Stimulated activated CD4-positive, alpha-beta T cell treated with anti-CD3 and anti-CD28 coated beads, Interleukin-12 subunit alpha, Interleukin-12 subunit beta, amount 100 ng/mL, for 4 hours (primary cell): ENCODE results near the gene THOC6.

Source experiments
- DNase-seq: peaks from one replicate; pipeline ENCODE4 v3.0.0-alpha.2; 2020

THOC6 gene

GRCh38 chr16:2992383-2993081 lies 31.3 kb upstream of the THOC6 start:
- DNase-seq, result no peak

DNA sequence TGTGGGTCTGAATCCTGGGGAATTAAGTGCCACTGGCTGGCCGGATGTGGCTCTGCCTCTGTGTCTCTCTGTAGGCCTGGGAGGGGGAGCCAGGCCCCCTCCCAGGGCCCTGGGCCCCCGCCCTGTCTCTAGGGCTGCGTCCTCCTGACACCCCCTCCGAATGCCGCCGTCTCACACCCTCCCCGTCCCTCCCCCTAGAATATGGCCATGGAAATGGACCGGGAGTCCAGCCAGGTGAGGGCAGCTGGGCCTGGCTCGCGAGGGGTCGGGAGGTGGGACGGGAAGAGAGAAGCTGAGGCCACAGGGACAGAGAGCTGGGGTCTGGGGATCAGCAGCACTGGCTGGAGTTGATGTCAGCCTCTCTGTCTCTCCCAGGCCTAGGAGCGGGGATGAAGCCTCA lies 27.5 kb upstream of the THOC6 start:
- DNase-seq, result no peak

GRCh38 chr16:2999929-3000328 lies 23.9 kb upstream of the THOC6 start:
- DNase-seq, result no peak

DNA sequence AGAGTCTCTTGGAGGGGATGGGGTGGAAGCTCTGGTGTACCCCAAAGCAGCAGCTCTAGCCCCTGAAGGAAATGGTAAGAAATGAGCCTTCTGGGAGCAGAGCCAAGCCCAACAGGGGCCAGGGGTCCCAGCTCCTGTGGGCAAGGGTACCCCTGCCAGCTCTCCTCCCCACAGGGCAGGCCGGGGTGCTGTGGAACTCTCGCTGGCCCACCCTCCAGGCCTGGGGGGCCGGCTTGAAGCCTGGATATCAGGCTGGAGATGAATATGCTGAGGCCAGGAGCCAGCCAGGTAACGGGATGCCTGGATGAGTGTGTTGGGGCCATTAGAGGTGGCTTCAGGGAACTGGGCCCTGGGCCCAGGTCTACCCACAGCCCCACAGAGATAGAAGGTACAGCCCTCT lies 23.3 kb upstream of the THOC6 start:
- DNase-seq, result no peak

DNA sequence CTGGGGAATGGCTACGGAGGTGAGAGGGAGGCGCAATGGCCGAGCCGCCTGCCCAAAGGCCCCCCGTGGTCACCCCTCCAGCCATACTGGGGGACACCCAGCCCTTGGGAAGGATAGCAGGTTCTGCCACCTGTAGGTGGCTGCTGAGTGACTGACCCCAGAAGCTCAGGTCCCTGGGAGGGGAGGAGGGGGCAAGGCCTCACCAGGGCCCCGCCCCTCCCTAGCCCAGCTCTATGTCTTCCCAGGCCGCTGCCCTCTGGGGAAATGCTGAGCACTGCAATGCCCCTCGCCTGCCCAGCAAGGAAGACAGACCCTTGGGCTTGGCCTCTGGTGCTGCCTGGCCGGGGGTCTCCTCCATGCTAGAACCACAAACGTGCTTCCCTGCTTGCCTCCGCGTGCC lies 22.5 kb upstream of the THOC6 start:
- DNase-seq, result no peak

DNA sequence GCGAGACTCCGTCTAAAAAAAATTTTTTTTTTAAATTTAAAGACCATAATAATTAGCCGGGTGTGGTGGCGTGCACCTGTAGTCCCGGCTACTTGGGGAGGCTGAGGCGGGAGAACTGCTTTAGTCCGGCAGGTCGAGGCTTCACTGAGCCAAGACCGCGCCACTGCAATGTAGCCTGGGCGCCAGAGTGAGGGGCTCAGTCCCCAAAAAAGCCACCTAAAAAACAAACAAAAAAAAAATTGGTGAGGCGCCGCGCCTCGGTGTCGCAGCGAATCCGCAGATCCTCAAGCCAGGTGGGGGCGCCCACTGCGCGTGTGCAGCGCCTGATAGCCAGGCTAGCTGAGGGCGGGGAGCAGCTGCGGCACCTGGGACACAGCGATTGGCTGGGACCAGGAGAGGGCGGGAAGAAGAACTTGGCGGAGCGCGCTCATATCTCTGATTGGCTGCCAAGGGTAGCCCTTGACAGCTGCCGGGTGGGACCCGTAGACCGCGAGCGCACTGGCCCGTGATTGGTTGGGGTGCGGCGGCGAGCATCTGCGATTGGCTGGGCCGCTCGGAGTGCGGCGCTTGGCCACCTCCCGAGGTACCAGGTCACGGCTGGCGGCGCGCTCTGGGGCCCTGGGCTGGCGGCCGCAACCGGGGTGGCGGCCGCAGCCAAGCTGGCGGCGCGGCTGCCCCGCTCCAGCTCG lies 20.1 kb upstream of the THOC6 start:
- DNase-seq, result peak; percentile 91

DNA sequence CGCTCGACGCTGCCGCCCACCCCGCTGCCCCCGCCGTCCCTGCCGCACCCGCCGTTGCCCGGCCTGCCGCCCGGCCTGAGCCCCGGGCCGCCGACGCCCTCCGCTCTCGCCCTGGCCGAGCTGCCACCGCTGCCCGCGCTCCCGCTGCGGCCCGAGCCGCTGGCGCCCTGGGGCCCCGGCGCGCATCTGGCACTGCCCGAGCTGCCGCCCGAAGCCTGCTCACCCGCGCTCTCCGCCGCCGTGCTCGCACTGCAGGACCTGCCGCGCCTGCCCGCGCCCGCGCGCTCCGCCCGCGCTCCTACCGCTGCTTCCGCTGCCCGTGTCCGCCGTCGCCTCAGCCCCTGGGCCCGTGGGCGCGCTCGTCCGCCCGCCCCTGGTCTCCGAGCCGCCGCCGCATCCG lies 19.5 kb upstream of the THOC6 start:
- DNase-seq, result no peak

GRCh38 chr16:3004781-3005284 lies 19.0 kb upstream of the THOC6 start:
- DNase-seq, result no peak

DNA sequence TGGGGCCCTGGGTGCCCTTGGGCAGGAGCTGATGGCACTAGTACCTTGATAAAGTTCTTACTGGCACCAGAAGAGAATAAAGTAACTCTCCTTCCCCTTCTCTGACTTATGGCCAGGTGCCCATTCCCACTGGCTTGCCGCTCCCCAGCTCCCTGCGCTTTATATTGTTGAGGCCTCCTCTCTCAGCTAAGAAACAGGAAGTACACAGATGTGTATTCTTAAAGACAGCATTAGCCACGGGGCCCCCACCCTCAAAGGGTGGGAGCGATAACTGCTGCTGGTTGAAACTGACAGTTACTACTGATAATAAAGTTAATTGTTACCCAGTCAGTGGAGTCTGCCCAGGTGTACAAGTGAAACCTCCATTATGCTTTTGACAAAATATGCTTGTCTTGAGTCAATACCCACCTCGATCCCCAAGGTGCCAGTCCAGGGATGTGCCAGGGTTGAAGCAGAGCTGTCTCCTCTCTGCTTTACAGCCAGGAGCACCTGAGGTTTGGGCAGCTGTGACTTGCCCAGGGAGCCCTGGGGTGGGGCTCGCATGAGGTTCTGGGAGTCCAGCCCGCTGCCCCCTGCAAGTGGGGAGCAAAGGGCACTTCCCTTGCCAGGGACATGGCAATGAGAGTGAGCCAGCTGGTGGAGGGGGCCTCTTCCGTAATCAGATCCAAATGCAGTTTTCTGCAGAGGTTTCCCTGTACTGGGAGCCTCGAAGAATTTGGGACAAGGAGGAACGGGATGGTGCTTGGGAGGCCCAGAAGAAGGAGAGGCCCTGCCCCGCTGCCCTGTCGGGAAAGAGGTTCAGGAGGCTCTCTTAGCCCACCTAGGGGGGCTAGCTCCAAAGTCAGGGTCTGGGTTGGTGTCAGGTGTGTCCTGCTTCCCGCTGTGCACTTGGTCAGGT lies 16.5 kb upstream of the THOC6 start:
- no peak for DNase-seq

GRCh38 chr16:3007957-3008689 lies 15.7 kb upstream of the THOC6 start:
- DNase-seq, result no peak

DNA sequence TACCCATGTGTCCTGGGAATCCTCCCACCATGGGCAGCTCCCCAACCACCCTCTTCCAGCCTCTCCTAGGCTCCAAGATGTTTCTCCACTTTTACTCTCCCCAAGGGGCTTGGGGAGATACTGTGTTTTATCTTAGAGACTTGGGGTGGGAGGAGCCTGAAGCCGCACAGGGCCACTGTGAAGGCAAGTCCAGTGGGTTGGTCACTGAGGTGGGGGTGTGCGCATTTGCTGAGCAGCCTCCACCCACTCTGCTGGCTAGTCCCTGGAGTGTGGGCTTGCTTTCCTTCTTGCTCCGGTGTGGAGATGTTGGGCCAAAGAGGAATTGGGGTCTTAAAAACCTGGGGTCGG lies 15.2 kb upstream of the THOC6 start:
- DNase-seq, result no peak

GRCh38 chr16:3009568-3010390 lies 14.1 kb upstream of the THOC6 start:
- no peak for DNase-seq

GRCh38 chr16:3010510-3010909 lies 13.3 kb upstream of the THOC6 start:
- DNase-seq, result no peak

DNA sequence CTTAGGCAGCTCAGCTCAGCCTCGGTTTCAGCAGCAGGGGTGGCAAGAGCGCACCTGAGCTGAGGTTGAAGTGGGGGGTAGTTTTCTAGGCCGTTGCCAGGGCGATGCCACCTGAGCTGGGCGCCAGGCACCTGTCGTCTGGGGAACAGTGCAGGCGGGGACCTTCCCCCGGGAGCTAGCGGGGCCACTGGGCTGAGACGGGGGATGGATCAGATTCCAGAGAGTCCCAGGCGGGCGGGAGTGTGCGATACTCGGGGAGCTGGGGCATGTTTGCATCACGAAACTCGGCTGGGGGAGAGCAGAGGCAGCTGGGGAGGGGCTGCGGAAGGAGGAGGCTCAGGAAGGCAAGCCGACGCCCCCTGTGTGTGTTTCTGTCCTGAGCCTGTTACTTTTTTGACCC lies 11.6 kb upstream of the THOC6 start:
- no peak for DNase-seq

- no peak for DNase-seq
Observed at GRCh38 chr16:3012828-3013420, 10.9 kb upstream of the THOC6 start, which contains the start of gene CLDN9. TSS of gene CLDN9 (plus strand) at chr16:3012923. CDS start at chr16:3013363, 440 bp downstream.

DNA sequence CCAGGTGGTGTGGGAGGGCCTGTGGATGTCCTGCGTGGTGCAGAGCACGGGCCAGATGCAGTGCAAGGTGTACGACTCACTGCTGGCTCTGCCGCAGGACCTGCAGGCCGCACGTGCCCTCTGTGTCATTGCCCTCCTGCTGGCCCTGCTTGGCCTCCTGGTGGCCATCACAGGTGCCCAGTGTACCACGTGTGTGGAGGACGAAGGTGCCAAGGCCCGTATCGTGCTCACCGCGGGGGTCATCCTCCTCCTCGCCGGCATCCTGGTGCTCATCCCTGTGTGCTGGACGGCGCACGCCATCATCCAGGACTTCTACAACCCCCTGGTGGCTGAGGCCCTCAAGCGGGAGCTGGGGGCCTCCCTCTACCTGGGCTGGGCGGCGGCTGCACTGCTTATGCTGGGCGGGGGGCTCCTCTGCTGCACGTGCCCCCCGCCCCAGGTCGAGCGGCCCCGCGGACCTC lies 10.3 kb upstream of the THOC6 start:
- no peak for DNase-seq

DNA sequence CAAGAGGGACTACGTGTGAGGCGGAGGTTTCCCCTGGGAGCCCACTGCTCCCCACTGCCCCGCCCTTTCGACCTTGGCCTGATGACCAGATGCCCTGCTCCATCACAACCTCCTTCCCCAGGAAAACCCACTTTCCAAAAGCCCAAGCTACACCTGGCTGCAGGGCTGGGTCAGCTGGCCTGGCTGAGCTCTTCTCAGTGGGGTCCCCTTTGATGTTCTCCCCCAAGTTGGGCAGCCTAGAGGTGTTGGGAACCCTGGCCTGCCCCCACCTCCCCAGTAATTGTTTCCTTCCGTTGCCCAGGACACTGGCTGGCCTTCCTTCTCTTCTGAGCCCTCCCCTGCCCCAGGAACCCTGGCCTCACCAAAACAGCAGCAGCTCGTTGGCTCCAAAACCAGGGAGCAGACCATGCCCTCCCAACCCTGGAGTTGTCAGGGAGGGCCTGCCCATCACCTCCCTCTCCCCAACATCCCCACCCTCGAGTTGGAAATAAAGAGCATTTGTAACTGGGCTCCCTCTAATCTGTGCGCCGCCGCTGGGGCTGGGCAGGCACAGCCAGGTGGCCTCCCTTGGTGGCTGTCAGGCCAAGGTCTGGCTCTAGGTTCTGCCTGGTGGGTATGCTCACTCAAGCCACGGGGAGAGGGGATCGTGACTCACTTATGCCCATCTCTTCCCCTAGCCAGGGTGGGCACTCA lies 9.7 kb upstream of the THOC6 start:
- no peak for DNase-seq

GRCh38 chr16:3014971-3015370 lies 8.9 kb upstream of the THOC6 start:
- DNase-seq, result no peak

DNA sequence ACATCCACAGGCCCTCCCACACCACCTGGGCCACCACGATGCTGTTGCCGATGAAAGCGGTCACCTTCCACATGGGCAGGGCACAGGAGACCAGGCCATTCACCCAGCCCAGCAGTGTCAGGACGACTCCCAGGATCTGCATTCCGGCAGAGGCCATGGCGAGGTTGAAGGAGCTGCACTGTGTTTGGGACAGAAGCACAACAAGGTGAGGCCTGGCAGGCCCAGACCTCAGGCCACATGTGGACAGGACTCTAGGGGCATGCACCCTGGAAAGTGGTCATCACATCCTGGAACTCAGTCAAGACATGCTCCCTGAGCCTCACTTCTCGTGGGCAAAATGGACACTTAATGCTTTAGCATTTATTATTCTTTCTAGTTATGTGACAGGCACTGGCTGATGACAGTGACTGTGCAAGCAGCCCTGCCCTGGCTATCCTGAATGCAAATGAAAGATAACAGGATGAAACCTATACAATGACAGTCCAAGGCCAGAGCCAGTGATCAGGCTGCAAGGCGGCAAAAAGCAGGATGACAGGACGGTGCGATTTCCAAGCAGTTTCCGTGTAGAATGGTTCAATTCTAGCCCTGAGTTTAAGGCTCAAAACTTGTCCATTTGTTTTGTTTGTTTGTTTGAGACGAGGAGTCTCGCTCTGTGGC lies 7.8 kb upstream of the THOC6 start:
- no peak for DNase-seq

- DNase-seq, result no peak
Observed at GRCh38 chr16:3017344-3017743, 6.5 kb upstream of the THOC6 start.
